UCSD-AML1 (cell line): ENCODE measurements around the gene ANLN.
"Not testable (repeated sequence)": the region's sequence is repeated elsewhere in the genome, so short reads cannot be mapped to it uniquely, and the experiment has no call there.

Source experiments
- DNase-seq: peaks from one replicate; lab custom pipeline; 2025; ENCODE audit not compliant: unreplicated experiment; lab: John Stamatoyannopoulos, UW

Gene ANLN

DNA sequence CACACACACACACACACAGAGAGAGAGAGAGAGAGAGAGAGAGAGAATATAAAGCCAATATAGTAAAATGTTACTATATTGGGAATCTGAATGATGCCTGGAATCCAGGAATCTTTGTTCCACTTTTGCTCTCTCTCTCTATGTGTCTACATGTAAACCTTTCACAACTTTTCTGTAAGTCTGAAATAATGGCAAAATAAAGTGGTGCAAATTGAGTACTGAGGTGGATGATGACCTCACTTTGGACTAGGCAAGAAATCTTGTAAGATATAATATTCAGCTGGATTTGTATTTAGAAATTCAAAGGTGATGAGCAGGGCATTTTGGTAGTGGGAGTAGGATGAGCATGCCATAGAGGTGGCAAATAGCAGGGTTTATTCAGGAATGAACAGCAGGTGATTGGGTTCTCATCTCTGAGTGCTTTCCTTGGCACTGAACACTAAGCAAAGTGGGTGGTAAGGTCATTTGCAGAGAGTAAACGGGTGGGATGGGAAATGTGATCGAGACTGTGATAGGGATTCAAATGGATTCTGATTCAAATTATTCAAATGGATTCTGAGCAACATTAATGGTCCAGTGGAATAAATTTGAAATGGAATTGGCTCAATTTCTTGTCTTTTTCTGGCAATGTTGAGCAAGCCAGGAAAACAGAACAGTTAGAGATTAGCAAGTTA lies 9.7 kb upstream of the ANLN start:
- DNase-seq = no peak

DNA sequence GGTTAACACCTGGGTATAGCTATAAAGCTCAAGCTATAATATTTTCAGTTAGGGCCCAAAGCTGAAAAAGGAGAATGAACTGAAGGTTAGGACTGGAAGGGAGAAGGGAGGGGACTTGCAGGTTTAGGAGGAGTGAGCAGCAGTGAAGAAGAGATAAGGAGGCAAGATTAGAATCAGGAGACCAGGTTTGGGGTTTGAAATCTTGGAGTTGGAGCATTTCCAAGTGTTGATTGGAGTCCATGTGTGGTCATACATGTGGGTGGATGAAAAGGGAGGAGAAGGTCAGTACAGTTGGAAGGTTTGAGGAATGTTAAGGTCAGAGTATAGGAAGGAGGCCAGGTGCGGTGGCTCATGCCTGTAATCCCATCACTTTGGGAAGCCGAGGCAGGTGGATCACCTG lies 8.6 kb upstream of the ANLN start:
- no peak for DNase-seq

DNA sequence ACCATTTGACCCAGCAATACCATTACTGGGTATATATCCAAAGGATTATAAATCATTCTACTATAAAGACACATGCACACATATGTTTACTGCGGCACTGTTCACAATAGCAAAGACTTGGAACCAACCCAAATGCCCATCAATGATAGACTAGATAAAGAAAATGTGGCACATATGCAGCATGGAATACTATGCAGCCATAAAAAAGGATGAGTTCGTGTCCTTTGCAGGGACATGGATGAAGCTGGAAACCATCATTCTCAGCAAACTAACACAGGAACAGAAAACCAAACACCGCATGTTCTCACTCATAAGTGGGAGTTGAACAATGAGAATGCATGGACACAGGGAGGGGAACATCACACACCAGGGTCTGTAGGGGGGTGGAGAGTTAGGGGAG lies 6.4 kb upstream of the ANLN start:
- DNase-seq = not testable (repeated sequence)

DNA sequence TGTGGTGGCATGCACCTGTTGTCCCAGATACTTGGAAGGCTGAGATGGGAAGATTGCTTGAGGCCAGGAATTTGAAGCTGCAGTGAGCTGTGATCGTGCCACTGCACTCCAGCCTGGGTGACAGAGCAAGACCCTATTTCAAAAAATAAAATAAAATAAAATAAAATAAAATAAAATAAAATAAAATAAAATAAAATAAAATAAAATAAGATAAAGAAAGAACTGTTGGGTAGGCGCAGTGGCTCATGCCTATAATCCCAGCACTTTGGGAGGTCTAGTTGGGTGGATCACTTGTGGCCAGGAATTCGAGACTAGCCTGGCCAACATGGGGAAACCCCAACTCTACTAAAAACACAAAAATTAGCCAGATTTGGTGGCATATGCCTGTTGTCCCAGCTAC lies 4.0 kb upstream of the ANLN start:
- DNase-seq = not testable (repeated sequence)

DNA sequence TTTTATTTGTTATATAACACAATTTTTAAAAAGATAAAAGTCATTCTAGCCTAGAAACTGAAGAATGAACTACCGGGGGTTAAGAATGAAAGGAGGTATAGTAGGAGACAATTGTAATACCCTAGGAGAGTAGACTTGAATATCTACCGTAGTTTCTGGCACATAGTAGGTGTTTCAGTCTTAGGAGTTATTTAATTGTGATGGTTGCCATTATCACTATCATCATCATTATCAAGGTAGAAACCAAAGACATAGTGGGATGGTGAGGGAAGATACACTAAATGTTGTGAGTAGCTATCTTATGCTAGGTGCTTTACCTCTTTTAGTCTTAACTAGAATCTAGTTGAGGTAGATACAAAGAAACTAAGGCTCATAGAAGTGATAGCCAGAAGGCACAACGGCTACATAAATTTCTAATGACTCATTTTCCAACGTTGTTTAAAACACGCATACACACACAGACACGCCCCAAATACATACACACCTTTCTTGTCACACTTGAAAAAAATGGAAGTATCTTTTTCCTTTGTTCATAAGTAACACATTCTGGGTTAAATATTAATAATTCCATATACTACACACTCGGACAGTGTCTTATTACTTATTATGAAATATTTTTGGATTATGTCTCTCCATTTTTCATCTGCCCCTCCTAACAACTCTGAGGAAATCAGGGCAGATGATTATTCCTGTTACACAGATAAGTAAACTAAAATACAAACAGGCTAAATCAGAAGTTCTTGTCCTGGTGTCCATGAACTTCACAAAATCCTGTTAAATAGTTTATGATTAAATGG lies 2.0 kb upstream of the ANLN start:
- no peak for DNase-seq

DNA sequence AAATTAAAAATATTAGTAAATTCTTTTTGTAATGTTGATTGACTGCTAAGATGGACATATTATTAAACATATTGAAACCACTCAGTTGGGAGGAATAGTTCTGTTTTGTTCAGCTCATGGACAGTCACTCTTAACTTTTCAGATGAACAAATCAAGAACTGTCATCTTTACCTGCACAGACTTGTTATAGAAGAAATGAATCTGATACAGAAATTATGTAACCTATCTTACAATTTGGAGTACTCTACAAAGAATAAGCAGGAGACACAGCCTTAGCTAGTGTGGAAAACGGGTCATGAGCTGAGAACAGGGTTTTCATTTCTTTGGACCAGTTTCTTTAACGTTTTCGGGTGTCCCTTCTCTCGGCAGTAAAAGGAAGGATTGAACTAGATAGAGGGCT lies 1.2 kb upstream of the ANLN start:
- no peak for DNase-seq

DNA sequence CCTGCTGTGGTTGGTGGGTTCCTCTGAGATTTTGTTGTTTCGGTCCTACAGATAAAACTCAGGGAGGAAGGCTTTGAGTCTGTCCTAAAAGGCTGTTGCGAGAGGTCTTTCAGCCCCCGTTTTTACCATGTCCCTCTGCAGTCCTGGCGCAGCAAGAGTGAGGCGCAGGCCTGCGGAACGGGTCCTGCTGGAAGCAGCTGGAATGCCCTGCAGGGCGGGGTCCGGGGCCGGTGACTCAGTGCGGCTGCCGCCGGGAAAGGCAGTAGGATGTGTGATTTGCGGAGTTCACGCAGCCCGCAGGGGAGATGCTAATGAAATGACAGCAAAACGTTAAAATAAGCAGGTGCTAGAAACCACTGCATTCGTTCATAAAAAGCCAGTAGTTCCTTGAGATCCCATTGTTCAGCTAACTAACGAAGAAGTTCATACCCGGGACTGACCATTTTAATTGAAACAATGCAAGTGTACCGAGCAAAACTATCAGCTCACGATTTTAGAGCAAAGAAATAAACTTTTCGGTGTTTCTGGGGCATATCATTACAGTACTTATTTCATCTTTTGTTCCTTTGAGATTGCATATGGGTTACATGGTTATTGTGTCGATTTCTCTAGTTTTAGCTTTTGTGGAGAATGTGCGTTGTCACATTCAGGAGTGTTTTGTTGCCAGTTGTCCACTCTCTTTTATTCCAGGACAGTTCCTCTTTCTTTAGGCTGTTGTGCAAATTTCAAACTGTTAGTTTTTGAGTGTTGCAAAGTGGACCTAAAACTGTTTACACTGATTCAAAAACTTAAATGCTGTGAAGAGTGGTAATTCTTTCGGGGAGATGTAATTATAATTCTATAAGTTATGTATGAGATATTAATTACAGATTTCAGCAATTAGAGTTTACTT lies 783 bp downstream of the ANLN start:
- DNase-seq = peak; percentile 46

DNA sequence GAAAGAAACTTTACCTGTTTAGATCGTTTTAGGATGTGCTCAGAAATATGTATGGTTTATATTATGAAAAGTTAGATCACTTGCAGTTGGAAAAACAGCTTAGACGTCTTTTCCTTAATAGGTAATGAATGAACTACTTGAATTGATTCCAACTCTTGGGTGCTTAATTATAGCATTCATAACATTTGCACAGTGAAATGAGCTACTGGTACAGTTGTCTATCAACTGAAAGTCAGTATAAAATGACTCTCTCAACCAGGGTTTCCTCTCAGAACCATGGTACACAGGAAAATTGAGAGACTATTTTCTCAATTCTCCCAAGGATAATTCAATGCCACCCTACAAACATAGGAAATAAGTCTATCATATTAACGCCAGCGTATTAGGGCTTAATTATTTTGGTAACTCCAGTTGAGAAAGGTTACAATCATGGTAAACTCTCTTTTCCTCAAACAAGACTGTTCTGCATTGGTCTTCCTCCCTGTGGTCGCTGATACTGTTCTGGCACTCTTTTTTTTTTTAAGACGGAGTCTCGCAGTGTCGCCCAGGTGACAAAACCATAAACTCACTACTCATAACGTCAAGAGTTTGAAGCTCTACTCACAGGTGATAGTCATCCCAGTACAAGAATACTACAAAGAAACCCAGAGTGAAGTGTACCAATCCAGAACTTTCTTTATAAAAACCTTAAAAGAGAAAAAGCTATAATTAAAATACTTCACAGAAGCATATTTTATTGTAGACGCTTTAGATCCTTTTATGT lies 2.0 kb downstream of the ANLN start:
- DNase-seq = no peak

DNA sequence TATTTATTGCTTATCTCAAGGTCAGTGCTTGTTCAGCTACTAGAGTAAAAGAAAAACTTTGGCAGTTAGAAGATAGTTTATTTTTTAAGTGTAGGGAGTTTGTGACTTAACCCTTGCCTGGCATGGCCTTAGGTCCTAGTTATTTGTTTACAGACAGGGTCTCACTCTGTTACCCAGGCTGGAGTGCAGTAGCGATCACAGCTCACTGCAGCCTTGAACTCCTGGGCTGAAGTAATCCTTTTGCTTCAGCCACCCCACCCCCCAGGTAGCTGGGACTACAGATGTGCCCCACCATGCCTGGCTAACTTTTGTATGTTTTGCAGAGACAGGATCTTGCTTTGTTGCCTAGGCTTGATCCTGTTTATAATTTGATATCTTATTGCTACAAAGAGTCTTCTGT lies 4.2 kb downstream of the ANLN start:
- peak; percentile 3 for DNase-seq

DNA sequence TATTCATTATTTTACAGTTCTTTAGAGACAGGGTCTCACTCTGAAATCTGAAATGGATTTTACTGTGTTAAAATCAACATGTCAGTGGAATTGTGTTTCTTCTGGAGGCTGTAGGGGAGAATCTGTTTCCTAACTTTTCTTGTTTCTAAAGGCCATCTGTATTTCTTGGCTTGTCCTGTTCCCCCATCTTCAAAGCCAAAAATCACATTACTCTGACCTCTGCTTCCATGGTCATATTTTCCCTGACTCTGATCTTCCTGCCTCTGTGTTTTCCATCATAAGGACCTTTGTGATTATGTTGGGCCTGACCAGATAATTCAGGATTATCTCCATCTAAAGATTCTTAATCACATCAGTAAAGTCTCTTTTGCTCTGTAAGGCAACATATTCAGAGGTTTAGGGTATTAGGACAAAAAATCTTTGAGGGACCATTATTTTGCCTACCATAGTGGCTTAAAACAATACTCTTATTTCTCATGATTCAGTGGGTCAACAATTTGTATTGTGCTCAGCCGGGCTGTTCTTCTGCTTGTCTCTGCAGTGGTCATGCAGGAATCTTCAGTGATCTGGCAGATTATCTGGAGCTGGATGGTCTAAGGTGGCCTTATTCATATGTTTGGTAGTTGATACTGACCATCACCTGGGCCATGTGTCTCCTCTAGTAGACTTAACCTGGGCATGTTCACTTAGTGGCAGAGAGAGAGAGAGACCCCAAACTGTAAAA lies 5.7 kb downstream of the ANLN start:
- DNase-seq = no peak

DNA sequence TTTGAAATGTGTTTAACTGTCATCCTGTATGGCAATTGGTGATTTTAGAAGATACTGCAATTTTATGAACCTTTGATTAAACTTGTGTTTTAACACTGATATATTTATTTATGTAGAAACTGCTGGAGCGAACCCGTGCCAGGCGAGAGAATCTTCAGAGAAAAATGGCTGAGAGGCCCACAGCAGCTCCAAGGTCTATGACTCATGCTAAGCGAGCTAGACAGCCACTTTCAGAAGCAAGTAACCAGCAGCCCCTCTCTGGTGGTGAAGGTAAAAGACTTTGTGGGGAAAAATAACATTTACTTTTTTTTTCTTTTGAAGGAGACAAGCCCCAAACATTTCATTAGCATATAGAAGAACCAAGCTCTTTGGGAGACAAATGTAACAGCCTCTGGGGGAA lies 6.5 kb downstream of the ANLN start:
- no peak for DNase-seq

DNA sequence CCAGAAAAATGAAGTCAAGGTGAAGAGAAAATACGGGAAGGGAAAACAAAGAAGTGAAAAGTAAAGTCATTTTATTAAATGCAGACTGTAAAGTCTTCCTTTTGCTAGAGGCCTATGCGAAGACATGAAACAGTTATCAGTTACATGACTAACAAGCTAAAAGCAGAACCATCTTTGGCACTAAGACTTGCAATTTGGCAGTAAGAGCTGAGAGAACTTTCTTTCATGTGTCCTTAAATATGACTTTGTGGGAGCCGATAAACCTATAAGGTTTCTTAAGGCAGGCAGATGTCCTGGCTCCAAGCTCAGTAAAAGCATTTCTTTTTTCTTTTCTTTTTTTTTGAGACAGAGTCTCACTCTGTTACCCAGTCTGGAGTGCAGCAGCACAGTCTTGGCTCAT lies 10.4 kb downstream of the ANLN start:
- DNase-seq = no peak

DNA sequence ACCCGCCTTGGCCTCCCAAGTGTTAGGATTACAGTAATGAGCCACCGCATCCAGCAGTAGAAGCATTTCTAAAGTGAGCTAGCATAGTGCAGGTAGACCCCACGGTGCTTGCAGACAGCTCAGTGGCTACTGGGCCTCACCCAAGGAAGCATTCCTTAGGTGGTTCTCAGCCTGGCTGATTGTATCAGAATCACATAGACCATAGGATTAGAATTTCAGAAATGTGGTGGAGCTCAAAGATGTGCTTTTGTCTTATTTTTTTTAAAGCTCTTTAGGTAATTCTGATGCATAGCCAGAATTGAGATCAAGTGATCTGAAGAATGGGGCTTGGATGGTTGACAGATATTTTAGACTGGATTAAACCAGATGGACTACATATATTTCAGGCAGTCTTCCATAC lies 10.9 kb downstream of the ANLN start:
- no peak for DNase-seq

DNA sequence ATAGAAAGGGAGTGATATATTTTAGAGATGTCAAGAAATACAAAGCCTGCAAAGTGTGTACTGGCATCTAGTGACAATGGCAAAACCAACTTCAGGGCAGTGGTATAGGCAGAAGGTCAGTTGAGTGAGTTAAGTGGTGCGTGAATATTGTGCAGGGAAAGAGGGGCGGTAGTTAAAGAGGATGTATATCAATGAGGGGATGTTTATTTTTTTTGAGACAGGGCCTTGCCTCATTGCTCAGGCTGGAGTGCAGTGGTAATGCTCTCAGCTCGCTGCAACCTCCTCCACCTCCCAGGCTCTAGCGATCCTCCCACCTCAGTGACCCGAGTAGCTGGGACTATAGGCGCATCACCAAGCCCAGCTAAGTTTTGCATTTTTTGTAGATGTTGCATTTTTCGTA lies 13.8 kb downstream of the ANLN start:
- DNase-seq = no peak

DNA sequence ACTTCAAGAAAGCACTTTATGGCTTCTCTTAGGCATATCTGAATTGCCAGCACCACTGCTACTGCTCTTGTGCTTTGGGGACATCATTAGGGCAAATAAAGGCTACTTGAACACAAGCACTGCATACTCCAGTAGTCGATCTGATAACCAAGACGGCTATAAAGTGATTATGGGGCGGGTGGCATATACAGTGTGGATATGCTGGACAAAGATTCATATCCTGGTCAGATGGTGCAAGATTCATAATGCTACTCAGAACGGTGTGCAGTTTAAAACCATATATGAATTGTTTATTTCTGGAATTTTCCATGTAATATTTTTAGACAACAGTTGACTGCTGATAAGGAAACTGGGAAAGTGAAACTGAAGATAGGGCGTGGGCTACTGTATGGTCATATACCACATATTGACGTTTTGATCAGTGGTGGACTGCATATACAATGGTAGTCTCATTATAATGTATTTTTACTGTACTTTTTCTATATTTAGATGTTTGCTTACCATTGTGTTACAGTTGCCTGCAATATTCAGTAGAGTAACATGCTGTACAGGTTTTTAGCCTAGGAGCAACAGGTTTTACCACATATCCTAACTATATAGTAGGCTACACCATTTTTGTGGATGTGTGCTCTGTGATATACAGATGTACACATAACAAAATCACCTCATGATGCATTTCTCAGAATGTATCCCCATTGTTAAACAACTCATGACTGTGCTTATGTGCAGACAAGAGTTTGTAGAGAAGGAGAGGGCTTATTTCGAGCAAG lies 15.2 kb downstream of the ANLN start:
- no peak for DNase-seq

DNA sequence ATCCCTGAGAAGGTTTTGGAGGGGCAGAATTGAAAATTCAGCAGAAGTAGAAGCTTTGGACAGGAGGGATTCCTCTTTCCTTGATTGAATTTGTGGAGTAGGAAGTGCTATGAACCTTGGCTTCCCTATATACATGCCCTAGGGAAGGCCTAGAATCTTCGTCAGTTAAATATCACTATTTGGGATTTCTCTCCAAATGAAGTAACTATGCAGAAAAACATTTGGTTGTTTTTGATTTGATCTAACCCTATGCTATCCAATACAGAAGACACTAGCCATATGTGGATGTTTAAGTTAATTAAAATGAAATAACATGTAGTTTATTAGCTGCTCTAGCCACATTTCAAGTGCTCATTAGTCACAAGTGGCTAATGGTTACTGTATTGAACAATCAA lies 15.7 kb downstream of the ANLN start:
- no peak for DNase-seq

DNA sequence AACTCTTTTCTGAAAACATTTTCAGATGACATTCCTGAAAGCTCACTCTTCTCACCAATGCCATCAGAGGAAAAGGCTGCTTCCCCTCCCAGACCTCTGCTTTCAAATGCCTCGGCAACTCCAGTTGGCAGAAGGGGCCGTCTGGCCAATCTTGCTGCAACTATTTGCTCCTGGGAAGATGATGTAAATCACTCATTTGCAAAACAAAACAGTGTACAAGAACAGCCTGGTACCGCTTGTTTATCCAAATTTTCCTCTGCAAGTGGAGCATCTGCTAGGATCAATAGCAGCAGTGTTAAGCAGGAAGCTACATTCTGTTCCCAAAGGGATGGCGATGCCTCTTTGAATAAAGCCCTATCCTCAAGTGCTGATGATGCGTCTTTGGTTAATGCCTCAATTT lies 16.5 kb downstream of the ANLN start:
- DNase-seq = no peak

DNA sequence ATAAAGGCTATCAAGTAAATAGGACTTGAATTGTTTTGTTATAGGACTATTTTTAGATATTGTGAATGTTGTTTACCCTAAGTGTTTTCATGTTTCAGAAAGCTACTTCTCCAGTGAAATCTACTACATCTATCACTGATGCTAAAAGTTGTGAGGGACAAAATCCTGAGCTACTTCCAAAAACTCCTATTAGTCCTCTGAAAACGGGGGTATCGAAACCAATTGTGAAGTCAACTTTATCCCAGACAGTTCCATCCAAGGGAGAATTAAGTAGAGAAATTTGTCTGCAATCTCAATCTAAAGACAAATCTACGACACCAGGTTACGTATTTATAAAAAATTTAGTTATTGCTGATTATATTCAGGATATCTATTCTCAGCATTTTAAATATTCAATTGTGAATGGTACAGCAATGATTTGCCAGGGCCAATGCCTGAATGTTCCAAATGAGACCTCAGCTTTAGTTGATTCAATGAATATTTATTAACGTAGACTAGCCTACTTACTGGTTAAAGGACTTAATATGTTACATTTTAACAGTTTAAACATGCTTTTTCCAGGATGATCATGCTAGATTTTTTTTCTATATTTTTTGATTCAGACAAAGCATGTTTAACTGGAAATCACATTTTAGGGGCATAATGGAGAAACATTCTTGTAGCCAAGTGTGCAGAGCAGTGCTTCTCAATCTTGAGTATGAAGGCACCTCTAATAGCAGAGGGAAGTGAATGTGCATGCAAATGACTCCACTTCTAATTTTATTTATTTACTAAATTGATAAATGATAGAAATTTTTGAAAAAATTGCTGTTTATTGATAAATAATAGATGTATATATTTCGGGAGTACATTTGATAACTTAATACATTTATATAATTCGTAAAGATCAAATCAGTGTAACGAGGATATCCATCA lies 18.2 kb downstream of the ANLN start:
- DNase-seq = no peak

DNA sequence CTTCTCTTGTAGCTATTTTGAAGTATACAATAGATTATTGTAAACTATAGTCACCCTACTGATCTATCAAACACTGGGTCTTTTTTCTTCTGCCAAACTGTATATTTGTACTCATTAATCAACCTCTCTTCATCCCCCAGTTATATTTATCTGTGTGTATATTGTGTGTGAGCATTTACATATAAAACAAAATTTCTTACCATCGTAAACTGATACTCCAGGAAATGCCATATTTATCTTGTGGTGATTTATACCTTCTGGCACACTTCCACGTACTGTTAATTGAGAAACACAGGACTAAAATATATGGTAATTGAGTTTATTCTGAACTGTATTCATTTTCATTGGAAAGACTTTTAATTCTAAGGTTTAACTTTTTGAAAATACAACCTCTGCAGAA lies 18.9 kb downstream of the ANLN start:
- no peak for DNase-seq
